ENCODE results near the gene ZNF143.
"Not testable (repeated sequence)": the region's sequence is repeated elsewhere in the genome, so short reads cannot be mapped to it uniquely, and the experiment has no call there.

ZNF143 gene
- total RNA-seq: 62.7 to 72.2 reads per million in 2 donors

GRCh38 chr11:9460322-9461062, at the start of gene ZNF143:
Gene ZNF143, plus strand, starts transcription at chr11:9461012. Its CDS starts 10,297 bp downstream, at chr11:9471309.
- DNase-seq: peak; percentile 99

DNA sequence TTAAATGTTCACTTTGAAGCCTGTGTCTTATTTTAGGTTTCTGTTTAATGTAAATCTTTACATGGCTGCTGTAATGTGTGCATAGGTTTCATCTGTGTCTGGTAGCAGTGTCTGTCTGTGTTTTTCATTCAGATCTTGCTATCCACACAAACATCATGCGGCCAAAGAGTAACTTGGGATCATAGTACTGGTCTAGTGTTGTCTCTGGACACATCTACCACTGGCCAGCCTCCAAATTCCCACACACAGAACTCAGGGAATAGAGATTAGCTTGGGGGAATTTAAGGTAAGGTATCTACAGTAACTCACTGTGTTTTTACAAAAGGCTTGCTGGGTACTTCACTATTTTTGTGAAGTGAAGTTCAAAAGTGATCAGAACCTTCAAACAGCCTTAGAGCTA, 32.1 kb upstream of the ZNF143 start:
- no peak for DNase-seq

DNA sequence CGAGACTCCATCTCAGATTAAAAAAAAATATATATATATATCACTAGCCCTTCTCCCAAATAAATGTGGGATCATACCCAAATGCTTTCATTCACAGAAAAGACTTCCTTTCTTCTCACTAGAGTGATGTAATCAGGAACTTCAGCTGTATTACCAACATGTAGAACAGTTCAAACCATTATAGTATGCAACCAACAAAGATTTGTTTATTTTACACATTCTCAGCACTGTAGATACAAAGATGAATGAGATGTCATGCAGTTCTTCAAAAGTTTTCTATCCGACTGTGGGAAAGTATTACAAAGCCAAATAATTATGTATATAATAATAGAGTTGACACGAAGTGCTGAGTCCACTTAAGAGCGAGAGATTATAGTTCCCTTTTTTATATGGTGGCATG, 22.2 kb upstream of the ZNF143 start:
- DNase-seq: no peak

GRCh38 chr11:9446230-9446629, 14.6 kb upstream of the ZNF143 start:
- DNase-seq: no peak

GRCh38 chr11:9448576-9449352, 12.0 kb upstream of the ZNF143 start:
- DNase-seq: no peak

DNA sequence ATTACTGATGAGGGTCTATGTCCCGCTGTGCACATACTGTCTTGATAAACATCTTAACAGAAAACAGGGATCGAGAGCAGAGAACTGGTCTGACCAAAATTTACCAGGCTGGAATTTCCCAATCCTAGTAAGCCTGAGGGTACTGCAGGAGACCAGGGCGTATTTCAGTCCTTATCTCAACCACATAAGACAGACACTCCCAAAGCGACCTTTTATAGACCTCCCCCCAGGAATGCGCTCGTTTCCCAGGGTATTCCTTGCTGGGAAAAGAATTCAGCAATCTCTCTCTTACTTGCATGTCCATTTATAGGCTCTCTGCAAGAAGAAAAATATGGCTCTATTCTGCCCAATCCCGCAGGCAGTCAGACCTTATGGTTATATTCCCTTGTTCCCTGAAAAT, 8.8 kb upstream of the ZNF143 start:
- not testable (repeated sequence) for DNase-seq

GRCh38 chr11:9455722-9456121, 5.1 kb upstream of the ZNF143 start:
- DNase-seq: no peak

- no peak for DNase-seq
Measured at GRCh38 chr11:9459667-9460321, 1.0 kb upstream of the ZNF143 start.

DNA sequence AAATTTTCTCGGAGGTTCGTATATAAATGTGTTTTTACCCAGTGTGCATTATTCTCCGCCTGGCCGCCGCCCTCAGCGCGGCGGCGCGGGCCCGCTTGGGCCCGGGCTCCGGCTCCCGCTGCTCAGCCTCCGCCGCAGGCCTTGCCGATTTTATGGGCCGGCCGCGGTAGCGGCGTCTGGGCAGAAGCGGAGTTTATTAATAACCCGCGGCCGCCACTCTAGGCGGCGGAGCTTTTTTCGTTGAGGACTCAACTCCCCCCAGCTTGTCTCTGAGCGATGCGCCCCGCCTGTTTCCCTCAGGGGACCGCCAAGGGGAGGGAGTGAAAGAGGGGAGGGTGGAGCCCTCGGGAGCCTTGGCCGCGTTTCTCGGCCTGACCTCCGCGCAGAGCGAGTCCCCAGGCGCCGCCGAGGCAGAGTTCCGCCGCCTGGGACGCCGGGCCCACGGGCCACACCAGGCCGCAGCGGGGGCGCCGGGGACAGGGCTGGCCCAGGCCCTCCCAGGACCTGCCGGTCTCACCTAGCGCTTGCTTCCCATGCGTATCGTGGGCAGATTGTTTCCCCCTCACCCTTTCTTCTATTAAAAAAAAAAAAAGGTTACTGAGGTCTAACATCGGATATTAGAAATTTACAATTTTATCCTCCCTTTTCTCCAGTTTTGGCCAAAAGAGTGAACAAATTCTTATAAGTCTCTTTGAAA, 399 bp downstream of the ZNF143 start:
- DNase-seq: peak; percentile 67

DNA sequence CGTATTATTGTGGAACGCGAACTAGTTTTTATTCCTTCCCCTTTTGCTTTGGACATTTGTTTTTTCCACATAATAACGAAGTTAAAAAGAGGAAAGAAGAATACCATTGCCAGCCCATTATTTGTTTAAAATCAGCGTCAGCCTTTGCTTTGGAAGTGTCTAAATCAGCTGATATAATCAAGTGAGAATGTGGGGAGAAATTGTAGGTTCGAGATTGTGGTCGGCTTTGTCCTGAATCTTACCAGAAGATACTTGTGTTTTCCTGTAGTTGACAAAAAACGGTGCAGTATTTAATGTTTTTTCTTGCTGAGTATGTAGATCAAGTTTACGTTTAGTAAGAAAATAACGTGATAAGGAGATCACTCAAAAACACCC, 935 bp downstream of the ZNF143 start:
- no peak for DNase-seq

GRCh38 chr11:9462172-9462799, 1.5 kb downstream of the ZNF143 start:
- no peak for DNase-seq

DNA sequence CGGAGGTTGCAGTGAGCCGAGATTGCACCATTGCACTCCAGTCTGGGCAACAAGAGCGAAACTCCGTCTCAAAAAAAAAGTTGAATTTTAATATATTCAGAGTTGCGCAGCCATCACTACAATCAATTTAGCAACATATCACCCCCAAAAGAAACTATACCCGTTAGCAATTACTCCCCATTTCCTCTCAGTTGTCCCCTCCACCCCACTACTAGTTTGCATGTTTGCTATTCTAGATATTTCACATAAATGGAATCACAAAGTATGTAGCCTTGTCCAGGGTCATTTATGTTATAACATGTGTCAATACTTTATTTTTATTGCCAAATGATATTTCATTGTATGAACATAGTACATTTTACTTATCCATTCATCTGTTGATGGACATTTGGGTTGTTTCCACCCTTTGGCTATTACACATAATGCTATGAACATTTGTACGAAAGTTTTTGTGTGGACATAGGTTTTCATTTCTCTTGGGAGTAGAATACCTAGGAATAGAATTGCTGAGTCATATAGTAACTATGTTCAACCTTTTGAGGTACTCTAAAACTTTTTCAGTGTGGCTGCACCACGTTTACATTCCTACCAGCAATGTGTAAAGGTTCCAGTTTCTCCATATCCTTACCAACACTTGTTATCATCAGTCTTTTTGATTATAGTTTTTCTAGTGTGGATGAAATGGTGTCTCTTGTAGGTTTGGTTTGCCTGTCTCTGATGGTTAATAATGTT, 2.2 kb downstream of the ZNF143 start:
- DNase-seq: no peak

DNA sequence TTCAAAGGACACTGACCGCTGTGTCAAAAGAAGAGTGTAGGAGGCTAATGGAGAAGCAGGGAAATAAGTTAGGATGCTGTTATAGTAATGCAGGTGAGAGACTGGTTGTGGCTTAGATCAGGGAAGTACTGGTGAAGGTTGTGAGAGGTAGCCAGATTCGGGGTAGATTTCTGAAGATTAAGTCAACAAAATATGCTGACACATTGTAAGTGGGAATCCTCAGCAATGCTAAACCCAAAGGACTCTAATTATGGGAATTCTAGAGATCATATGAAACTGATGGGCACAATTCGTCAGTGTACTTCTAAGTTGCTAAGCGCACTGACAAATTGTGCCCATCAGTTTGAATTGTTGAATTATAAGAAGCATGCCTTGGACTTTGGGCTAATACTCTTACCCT, 10.0 kb downstream of the ZNF143 start:
- no peak for DNase-seq

DNA sequence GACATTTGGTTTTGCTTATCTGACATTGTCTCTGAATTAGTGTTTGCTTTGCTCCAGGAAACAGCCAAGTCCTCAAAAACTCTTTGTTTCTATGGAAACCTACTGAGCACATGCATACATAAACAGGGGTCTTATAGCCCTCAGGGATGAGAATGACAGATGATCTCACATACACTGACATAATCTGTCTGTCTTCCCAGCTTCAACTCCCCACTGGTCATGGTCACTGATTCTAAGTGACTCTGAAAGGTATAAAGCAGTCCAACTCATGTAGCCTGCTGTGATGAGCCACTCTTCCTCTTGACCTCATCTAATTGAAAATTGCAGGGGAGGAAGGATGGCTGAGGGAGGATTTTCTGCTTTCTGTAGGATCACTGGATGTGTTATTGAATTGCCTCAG, 12.6 kb downstream of the ZNF143 start:
- DNase-seq: no peak

DNA sequence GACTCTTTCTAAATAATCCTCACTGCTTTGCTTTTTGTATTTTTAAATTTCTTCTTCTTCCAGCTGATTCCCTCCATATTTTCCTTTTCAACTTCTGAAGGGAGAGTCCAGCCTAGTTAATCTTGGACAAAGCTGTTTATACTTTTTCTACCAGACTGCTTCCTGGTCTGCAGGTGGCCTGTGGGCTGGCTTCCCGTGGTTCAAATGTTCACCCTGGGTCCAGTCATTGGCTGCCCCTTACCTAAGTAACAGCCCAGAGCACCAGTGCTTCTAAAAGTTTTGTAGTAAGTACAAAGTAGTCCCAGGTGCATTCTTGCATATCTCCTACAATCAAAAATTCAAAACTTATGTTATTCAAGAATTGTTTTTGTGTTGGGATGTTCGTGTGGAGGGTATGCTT, 19.1 kb downstream of the ZNF143 start:
- DNase-seq: no peak

DNA sequence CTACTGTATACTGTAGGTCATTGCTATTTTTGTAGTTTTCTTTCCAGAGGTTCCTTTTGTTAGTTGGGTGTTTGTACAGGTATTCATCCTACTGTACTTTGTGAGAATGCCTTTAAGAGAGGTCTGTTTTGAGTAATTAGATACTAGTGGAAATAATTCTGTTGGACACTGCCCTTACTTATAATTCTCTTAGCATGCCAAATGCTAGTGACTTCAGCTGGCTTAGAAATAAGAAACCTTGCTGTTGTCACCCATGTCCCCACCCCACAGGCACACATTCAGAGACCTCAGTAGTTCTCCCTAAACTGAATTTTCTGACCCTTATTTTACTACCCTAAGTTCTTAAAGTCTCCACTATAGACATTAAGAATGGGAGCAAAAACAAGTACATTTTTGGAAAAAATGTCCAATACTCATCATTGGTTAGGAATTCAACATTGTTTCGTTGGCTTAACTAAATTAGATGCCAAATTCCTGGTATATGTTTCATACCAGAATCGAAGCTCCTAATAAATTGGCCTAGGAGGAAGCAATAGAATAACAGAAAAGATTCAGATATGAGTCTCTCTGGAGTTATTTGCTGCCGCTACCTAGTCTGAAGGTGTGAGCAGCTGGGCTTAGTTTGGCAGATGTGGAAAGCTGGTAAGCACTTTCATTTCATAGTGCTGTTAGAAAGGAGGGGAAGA, 28.4 kb downstream of the ZNF143 start:
- no peak for DNase-seq

DNA sequence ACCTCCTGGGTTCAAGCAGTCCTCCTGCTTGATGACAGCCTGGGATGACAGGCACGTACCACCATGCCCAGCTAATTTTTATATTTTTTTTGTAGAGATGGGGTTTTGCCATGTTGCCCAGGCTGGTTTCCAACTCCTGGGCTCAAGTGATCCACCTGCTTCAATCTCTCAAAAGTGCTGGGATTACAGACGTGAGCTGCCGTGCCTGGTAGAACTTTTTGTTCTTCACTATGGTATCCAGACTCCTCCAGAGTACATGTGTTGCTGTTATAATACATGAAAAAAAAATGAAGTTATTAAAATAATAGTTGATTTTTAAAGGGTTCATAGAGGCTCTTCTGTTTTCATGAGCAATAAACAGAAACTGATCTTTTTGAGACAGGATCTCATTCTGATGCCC, 29.6 kb downstream of the ZNF143 start:
- DNase-seq: no peak

DNA sequence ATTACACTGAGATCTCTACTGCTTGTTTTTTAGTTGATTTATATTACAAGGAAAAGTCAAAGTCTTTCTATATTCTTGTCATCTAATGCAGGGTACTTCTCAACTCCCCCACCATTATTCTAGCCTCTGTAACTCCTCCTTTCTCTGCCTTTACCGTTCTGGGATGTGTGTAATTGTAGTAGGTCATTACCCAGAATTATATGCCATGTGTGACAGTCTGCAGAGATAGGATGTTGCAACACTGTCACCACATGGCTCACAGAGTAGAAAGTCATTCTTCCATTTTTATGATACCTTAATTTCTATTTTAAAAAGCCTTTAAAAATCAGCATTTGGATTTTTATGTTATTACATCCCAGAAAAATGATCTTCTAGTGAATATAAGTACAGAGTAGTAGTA, 32.7 kb downstream of the ZNF143 start:
- no peak for DNase-seq

DNA sequence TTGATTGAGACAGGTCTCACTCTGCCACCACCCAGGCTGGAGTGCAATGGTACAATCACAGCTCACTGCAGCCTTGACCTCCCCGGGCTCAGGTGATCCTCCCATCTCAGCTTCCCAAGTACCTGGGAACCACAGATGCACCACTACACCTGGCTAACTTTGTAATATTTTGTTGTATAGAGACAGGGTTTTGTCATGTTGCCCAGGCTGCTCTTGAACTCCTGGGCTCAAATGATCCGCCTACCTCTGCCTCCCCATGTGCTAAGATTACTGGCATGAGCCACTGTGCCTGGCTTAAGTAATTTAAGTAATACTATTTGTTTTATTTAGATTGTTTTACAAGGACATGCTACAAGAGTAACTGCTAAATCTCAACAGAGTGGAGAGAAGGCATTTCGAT, 33.5 kb downstream of the ZNF143 start:
- no peak for DNase-seq

DNA sequence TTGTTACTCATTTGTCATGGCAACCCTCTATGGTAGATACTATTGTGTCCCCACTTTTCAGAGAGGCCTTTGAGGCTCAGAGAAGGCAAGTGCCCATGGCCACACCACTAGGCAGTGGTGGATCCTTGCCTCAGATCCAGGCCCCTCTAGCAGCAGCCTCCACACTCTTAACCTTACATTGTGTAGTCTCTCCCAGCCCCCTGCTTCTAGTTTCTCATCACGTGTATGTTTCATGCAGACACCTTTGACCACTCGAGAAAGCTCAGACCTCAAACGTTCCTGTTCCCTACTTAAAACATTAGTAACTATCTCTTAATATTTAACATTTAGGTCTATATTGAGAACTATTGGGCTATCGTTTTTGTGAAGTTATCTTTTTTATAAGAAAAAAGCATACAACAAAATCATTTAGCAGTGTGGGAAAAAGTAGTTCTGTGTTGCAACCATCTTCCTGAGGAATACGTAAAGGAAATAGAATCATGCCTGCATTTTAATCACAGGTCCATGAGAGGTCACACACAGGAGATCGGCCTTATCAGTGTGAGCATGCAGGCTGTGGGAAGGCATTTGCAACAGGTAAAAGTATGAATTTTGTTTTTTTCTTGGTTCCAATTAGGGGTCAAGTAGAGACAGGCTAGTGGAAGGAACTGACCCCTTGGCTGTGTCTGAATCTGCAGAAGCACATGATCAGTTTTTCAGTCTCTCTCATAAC, 35.1 kb downstream of the ZNF143 start:
- DNase-seq: no peak

All from activated gamma-delta T cell (primary cell).